ENCODE measurements around the gene PTPN23. TPM values are rescaled to one million over a fixed set of nuclear protein-coding genes. Genes with fewer than 3 reads are reported as not detected.

PTPN23 gene
- total and polyA plus RNA-seq, 2 of the 8 experiments (the other 6 are each of a cell fraction or from before 2014, with no cell fraction given) = 2.9 to 46.7 TPM

DNA sequence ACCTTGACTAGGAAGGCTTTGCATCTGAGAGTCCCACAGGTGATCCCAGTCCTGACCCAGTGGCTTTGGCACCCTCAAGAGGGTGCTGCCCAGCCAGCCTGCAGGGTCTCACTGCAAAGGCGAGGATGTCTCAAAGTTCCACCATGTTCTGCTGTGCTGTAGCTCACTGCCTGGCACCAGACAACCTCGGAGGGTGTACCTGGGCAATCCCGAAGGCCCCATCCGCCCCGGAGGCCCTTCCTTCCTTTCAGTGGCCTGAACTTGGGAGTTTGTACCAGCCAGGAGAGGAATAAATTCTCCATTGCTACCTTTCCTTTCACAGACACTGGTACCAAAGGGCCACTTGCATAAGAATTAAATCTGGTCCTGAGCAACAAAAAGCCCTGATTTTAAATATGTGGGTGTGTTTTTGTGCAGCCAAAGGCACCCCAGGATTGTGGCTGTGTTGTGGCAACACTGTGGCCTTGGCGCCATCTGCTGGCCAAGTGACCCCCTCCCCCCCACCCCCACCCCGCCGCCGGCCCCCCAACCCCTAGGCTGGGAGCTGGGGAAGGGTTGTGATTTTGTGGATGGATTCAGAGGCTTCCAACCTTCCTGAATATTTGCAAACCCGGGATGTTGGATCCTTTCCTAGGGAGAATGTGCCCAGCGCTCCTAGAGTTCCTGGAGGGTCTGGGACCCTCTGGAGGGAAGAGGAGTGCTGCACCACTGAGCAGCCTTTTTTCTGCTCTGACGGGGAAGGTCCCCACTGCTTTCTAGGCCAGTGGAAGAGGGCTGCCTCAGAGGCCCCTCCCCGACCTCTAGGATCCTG lies 9.7 kb upstream of the PTPN23 start:
- ChIA-PET POLR2A (ENCODE audit: partially characterized antibody) (interaction anchor here (1.0 to 1.4 kb wide), 5 partner anchors 9 to 362 kb away, joined by 3 to 5 read pairs (median 4); partner anchors contain the start of gene PTPN23), CTCF (ENCODE audit: partially characterized antibody) (interaction anchor here (0.7 to 2.3 kb wide), 25 partner anchors 8 to 462 kb away, joined by 3 to 9 read pairs (median 3); no protein-coding TSS in a partner anchor)
- no peak overlapping the region for H3K27ac ChIP-seq (ENCODE audit: low read depth, low read length)
- peak overlapping the region in 1 of 4 experiments; percentile 24; a peak in 2 of 7 replicates for H3K9ac ChIP-seq (replicated peaks in 1 of 4; ENCODE audit: extremely low read depth in 1 of 4, low read depth in 3 of 4, low read length in 3 of 4)
- peaks cover 0 to 5% (median 3%) of the 10 kb centered on the region in 4 experiments; a peak in 3 of 7 replicates for H3K4me1 ChIP-seq (replicated peaks in 1 of 4; ENCODE audit: control insufficient read depth in 3 of 4, insufficient read depth in 4 of 4, low read length in 3 of 4)
- H3K79me1 ChIP-seq (ENCODE audit: low read depth, low read length) = no peaks in the 10 kb centered on the region
- no peak overlapping the region for H3K4ac ChIP-seq (replicated peaks; ENCODE audit: insufficient read length, low read depth, low read length)
- H3K27me3 ChIP-seq (replicated peaks in 1 of 4; ENCODE audit: control insufficient read depth in 3 of 4, extremely low read depth in 1 of 4, insufficient read depth in 3 of 4, low read length in 3 of 4) = no peaks in the 10 kb centered on the region
- DNase-seq (ENCODE audit: low read depth in 1 of 2, low spot score in 2 of 2) (peak in 1 of 2 experiments; percentile 65), FAIRE-seq (no peak)
- no peak overlapping the region for H4K91ac ChIP-seq (replicated peaks; ENCODE audit: insufficient read length, low read length)
- no peak overlapping the region for H3K23ac ChIP-seq (ENCODE audit: insufficient read length)
- 31% methylated on average over 13 of the region's 13 CpGs; no CpG with 5 or more reads in 1 of the 2 experiments for WGBS, 2 experiments (ENCODE audit: extremely low coverage in 1 of 2, insufficient coverage in 1 of 2, insufficient read length in 1 of 2, insufficient replicate concordance in 2 of 2, low coverage in 1 of 2, low lambda C conversion rate in 2 of 2, missing lambda C conversion rate in 1 of 2)
- peak overlapping the region; percentile 75; the same call in 1 of the 2 replicates for H2BK12ac ChIP-seq (ENCODE audit: low read depth, low read length)
- peak overlapping the region; percentile 68 for H3K18ac ChIP-seq (ENCODE audit: extremely low read depth, low read length)
- no peaks in the 10 kb centered on the region for H3K9me3 ChIP-seq (ENCODE audit: insufficient read depth in 2 of 2, low read depth in 1 of 2, low read length in 1 of 2)
- H3K79me2 ChIP-seq (ENCODE audit: control insufficient read depth in 1 of 2, insufficient read depth in 2 of 2, low read length in 2 of 2) = no peaks in the 10 kb centered on the region
- peak overlapping the region; percentile 13 for H4K5ac ChIP-seq (ENCODE audit: insufficient read length, low read depth, low read length)
- H2BK5ac ChIP-seq (ENCODE audit: low read depth, low read length) = 0 out of 2 replicates have a peak overlapping the region, but pooled peaks have one; percentile 12
- no peaks in the 10 kb centered on the region; the same call in 1 of the 2 replicates for H3K23me2 ChIP-seq (ENCODE audit: low read depth, low read length)
- H2BK15ac ChIP-seq (ENCODE audit: low read length) = no peak overlapping the region; the same call in 1 of the 2 replicates
- peak overlapping the region; percentile 43; the same call in 1 of the 2 replicates for H2BK20ac ChIP-seq (ENCODE audit: low read length)
- H2AFZ ChIP-seq (ENCODE audit: low read length) = peak overlapping the region; percentile 84
- H3K56ac ChIP-seq (replicated peaks; ENCODE audit: insufficient read length, low read depth, low read length) = no peak overlapping the region
- peak overlapping the region in 1 of 4 experiments; percentile 36; a peak in 1 of 8 replicates for H3K4me3 ChIP-seq (ENCODE audit: extremely low read depth in 1 of 4, insufficient read depth in 2 of 4, low read depth in 3 of 4, low read length in 4 of 4)
- no peak overlapping the region for H2AK5ac ChIP-seq (ENCODE audit: low read depth, low read length)
- no peak overlapping the region for H2BK120ac ChIP-seq (replicated peaks; ENCODE audit: low read depth, low read length)
- no peaks in the 10 kb centered on the region for H3K36me3 ChIP-seq (ENCODE audit: control insufficient read depth in 2 of 4, insufficient read depth in 4 of 4, low read length in 3 of 4)
- no peak overlapping the region; the same call in 1 of the 2 replicates for H4K8ac ChIP-seq (ENCODE audit: extremely low read depth, insufficient read depth, low read length)
- H3K14ac ChIP-seq (ENCODE audit: insufficient read length) = no peak overlapping the region
- H3K4me2 ChIP-seq (ENCODE audit: insufficient read depth in 1 of 2, low read depth in 2 of 2, low read length in 2 of 2) = peak overlapping the region; percentile 3 to 58; a peak in 3 of 4 replicates
- H4K20me1 ChIP-seq (replicated peaks in 1 of 2; ENCODE audit: control insufficient read depth in 1 of 2, insufficient read depth in 2 of 2, low read length in 2 of 2) = no peaks in the 10 kb centered on the region
- TF ChIP-seq RFX5 (IDR thresholded peaks at IDR 0.05; ENCODE audit: borderline replicate concordance, low read depth, low read length) = no peak
- TF ChIP-seq NRF1 (IDR thresholded peaks at IDR 0.05; ENCODE audit: low read depth, low read length) = no peak
- TF ChIP-seq, protein P1, sequence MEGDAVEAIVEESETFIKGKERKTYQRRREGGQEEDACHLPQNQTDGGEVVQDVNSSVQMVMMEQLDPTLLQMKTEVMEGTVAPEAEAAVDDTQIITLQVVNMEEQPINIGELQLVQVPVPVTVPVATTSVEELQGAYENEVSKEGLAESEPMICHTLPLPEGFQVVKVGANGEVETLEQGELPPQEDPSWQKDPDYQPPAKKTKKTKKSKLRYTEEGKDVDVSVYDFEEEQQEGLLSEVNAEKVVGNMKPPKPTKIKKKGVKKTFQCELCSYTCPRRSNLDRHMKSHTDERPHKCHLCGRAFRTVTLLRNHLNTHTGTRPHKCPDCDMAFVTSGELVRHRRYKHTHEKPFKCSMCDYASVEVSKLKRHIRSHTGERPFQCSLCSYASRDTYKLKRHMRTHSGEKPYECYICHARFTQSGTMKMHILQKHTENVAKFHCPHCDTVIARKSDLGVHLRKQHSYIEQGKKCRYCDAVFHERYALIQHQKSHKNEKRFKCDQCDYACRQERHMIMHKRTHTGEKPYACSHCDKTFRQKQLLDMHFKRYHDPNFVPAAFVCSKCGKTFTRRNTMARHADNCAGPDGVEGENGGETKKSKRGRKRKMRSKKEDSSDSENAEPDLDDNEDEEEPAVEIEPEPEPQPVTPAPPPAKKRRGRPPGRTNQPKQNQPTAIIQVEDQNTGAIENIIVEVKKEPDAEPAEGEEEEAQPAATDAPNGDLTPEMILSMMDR (IDR thresholded peaks at IDR 0.05; ENCODE audit: control extremely low read depth in 1 of 3, insufficient read depth in 1 of 3, low read depth in 1 of 3, low read length in 3 of 3) = peak; percentile 13 to 45 (median 17); a peak in 3 of 4 replicates
- no peak for TF ChIP-seq POLR2AphosphoS5 (IDR thresholded peaks at IDR 0.05; ENCODE audit: low read depth, low read length)
- no peak for TF ChIP-seq EGR1 (IDR thresholded peaks at IDR 0.05; ENCODE audit: borderline replicate concordance, low read depth, low read length)
- TF ChIP-seq TAF7 (optimal IDR thresholded peaks at IDR 0.05; ENCODE audit: borderline replicate concordance, low read depth, low read length) = no peak
- TF ChIP-seq POLR2A (IDR thresholded peaks at IDR 0.05; ENCODE audit: control extremely low read depth in 1 of 2, low read depth in 2 of 2, low read length in 2 of 2) = no peak
- TF ChIP-seq TEAD4 (IDR thresholded peaks at IDR 0.05; ENCODE audit: low read depth, low read length) = no peak
